Measurements from ENCODE around the gene CUL3. TPM values are rescaled to one million over a fixed set of nuclear protein-coding genes. Genes with fewer than 3 reads are reported as not detected.

CUL3 gene
- total and polyA plus RNA-seq, 2 experiments from 2014 or later: 86.0 to 125 TPM

DNA sequence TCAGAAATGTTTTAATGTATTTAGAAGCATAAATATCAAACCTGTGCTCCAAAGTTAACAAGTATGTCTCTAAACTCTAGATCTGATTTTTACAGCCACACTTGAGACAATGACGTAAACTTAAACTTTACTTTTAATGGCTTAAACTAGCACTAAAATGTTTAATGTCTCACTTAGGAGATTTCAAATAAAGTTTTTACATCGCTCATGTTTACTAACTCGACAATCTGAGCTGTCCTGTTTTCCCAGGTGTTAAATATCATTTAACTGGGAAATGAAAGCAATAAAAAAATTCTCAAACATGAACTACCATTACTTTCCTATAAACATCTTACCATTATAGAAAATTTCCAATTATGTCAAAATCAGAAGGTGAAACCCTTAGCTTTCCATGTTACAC lies 113.0 kb downstream of the CUL3 start:
- Mint-ChIP-seq H3K4me1 (peaks cover 7% of the 10 kb centered on the region; the same call in 2 of the 3 replicates), H3K27ac (no peak overlapping the region), H3K36me3 (ENCODE audit: low read depth) (peaks cover 24% of the 10 kb centered on the region), H3K27me3 (ENCODE audit: insufficient read depth, low read depth, poor library complexity) (peaks cover 1% of the 10 kb centered on the region), H3K4me3 (no peak overlapping the region), H3K9me3 (no peaks in the 10 kb centered on the region)
- TF ChIP-seq, protein P1, sequence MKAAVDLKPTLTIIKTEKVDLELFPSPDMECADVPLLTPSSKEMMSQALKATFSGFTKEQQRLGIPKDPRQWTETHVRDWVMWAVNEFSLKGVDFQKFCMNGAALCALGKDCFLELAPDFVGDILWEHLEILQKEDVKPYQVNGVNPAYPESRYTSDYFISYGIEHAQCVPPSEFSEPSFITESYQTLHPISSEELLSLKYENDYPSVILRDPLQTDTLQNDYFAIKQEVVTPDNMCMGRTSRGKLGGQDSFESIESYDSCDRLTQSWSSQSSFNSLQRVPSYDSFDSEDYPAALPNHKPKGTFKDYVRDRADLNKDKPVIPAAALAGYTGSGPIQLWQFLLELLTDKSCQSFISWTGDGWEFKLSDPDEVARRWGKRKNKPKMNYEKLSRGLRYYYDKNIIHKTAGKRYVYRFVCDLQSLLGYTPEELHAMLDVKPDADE (IDR thresholded peaks at IDR 0.05): no peak
- TF ChIP-seq POLR2AphosphoS5 (IDR thresholded peaks at IDR 0.05; ENCODE audit: low read depth) (no peak), ZNF114 (CRISPR knock-in tag; IDR thresholded peaks at IDR 0.05) (no peak), NANOG (IDR thresholded peaks at IDR 0.05; ENCODE audit: borderline replicate concordance) (no peak), CREB1 (CRISPR knock-in tag; IDR thresholded peaks at IDR 0.05; ENCODE audit: low read depth) (no peak), EZH2 (IDR thresholded peaks at IDR 0.05; ENCODE audit: low read depth, unreplicated experiment) (no peak), EZH2phosphoT487 (IDR thresholded peaks at IDR 0.05; ENCODE audit: unreplicated experiment) (no peak), ZNF331 (CRISPR knock-in tag; IDR thresholded peaks at IDR 0.05; ENCODE audit: low read depth) (no peak)
- TF ChIP-seq, protein P2, sequence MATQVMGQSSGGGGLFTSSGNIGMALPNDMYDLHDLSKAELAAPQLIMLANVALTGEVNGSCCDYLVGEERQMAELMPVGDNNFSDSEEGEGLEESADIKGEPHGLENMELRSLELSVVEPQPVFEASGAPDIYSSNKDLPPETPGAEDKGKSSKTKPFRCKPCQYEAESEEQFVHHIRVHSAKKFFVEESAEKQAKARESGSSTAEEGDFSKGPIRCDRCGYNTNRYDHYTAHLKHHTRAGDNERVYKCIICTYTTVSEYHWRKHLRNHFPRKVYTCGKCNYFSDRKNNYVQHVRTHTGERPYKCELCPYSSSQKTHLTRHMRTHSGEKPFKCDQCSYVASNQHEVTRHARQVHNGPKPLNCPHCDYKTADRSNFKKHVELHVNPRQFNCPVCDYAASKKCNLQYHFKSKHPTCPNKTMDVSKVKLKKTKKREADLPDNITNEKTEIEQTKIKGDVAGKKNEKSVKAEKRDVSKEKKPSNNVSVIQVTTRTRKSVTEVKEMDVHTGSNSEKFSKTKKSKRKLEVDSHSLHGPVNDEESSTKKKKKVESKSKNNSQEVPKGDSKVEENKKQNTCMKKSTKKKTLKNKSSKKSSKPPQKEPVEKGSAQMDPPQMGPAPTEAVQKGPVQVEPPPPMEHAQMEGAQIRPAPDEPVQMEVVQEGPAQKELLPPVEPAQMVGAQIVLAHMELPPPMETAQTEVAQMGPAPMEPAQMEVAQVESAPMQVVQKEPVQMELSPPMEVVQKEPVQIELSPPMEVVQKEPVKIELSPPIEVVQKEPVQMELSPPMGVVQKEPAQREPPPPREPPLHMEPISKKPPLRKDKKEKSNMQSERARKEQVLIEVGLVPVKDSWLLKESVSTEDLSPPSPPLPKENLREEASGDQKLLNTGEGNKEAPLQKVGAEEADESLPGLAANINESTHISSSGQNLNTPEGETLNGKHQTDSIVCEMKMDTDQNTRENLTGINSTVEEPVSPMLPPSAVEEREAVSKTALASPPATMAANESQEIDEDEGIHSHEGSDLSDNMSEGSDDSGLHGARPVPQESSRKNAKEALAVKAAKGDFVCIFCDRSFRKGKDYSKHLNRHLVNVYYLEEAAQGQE (IDR thresholded peaks at IDR 0.05; ENCODE audit: unreplicated experiment): no peak
- TF ChIP-seq, protein P3, sequence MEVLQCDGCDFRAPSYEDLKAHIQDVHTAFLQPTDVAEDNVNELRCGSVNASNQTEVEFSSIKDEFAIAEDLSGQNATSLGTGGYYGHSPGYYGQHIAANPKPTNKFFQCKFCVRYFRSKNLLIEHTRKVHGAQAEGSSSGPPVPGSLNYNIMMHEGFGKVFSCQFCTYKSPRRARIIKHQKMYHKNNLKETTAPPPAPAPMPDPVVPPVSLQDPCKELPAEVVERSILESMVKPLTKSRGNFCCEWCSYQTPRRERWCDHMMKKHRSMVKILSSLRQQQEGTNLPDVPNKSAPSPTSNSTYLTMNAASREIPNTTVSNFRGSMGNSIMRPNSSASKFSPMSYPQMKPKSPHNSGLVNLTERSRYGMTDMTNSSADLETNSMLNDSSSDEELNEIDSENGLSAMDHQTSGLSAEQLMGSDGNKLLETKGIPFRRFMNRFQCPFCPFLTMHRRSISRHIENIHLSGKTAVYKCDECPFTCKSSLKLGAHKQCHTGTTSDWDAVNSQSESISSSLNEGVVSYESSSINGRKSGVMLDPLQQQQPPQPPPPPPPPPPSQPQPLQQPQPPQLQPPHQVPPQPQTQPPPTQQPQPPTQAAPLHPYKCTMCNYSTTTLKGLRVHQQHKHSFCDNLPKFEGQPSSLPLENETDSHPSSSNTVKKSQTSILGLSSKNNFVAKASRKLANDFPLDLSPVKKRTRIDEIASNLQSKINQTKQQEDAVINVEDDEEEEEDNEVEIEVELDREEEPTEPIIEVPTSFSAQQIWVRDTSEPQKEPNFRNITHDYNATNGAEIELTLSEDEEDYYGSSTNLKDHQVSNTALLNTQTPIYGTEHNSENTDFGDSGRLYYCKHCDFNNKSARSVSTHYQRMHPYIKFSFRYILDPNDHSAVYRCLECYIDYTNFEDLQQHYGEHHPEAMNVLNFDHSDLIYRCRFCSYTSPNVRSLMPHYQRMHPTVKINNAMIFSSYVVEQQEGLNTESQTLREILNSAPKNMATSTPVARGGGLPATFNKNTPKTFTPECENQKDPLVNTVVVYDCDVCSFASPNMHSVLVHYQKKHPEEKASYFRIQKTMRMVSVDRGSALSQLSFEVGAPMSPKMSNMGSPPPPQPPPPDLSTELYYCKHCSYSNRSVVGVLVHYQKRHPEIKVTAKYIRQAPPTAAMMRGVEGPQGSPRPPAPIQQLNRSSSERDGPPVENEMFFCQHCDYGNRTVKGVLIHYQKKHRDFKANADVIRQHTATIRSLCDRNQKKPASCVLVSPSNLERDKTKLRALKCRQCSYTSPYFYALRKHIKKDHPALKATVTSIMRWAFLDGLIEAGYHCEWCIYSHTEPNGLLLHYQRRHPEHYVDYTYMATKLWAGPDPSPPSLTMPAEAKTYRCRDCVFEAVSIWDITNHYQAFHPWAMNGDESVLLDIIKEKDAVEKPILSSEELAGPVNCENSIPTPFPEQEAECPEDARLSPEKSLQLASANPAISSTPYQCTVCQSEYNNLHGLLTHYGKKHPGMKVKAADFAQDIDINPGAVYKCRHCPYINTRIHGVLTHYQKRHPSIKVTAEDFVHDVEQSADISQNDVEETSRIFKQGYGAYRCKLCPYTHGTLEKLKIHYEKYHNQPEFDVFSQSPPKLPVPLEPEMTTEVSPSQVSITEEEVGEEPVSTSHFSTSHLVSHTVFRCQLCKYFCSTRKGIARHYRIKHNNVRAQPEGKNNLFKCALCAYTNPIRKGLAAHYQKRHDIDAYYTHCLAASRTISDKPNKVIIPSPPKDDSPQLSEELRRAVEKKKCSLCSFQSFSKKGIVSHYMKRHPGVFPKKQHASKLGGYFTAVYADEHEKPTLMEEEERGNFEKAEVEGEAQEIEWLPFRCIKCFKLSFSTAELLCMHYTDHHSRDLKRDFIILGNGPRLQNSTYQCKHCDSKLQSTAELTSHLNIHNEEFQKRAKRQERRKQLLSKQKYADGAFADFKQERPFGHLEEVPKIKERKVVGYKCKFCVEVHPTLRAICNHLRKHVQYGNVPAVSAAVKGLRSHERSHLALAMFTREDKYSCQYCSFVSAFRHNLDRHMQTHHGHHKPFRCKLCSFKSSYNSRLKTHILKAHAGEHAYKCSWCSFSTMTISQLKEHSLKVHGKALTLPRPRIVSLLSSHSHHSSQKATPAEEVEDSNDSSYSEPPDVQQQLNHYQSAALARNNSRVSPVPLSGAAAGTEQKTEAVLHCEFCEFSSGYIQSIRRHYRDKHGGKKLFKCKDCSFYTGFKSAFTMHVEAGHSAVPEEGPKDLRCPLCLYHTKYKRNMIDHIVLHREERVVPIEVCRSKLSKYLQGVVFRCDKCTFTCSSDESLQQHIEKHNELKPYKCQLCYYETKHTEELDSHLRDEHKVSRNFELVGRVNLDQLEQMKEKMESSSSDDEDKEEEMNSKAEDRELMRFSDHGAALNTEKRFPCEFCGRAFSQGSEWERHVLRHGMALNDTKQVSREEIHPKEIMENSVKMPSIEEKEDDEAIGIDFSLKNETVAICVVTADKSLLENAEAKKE (CRISPR knock-in tag; IDR thresholded peaks at IDR 0.05): no peak
- Histone ChIP-seq H3K4me2 (no peak overlapping the region), H3K36me3 (ENCODE audit: insufficient read depth) (no peaks in the 10 kb centered on the region), H3K27me3 (ENCODE audit: insufficient read depth) (no peaks in the 10 kb centered on the region), H3K9me2 (ENCODE audit: insufficient read depth) (no peaks in the 10 kb centered on the region), H3K4me1 (ENCODE audit: insufficient read depth) (no peaks in the 10 kb centered on the region), H3K27ac (ENCODE audit: low read depth) (no peak overlapping the region), H3K79me2 (replicated peaks; ENCODE audit: insufficient read depth) (no peaks in the 10 kb centered on the region), H3K4me3 (no peak overlapping the region), H3F3A (replicated peaks; ENCODE audit: low read depth) (no peaks in the 10 kb centered on the region), H2AFZ (no peak overlapping the region), H4K20me1 (replicated peaks; ENCODE audit: insufficient read depth) (no peaks in the 10 kb centered on the region)
- DNase-seq (ENCODE audit: low spot score) (no peak), ATAC-seq (no peak)

Measured in GM23338 (cell line).